B cell (primary cell): ENCODE measurements around the gene TBX4. TPM values are rescaled to one million over a fixed set of nuclear protein-coding genes. Genes with fewer than 3 reads are reported as not detected.

Source experiments
- ATAC-seq: fragments of 200-7000 bp; cut with Tn5 transposase; one replicate; pipeline ENCODE4 v1.10.0; 2021; ENCODE audit warnings: low read depth, mild to moderate bottlenecking, moderate number of reproducible peaks, moderate library complexity
- CTCF ChIA-PET: fragments of 350-600 bp; sonication (Branson Sonifier 250); formaldehyde crosslinking; loops from one replicate; lab custom pipeline; 2021; ENCODE audit warnings: antibody characterized with exemption, inconsistent platforms; lab: Charles Lee
- POLR2A ChIA-PET: fragments of 350-600 bp; sonication (Branson Sonifier 250); formaldehyde crosslinking; loops from one replicate; lab custom pipeline; 2021; ENCODE audit warnings: antibody characterized with exemption; lab: Charles Lee
- DNase-seq: peaks from one replicate; pipeline ENCODE4 v3.0.0; 2013
- H2AFZ ChIP-seq: 2 replicates; pipeline ENCODE4 v1.6.1; 2012; ENCODE audit warnings: mild to moderate bottlenecking, low read depth, low read length; ENCODE audit not compliant: insufficient read depth, poor library complexity, severe bottlenecking
- H3K27ac ChIP-seq, 2 donors: 1 replicate in 1 of 2; 2 replicates in 1 of 2; pipeline ENCODE4 v1.5.1; 2012 to 2013; ENCODE audit warnings: low read length in 2 of 2, mild to moderate bottlenecking in 2 of 2, moderate library complexity in 1 of 2
- H3K27me3 ChIP-seq, 4 experiments: fragments of 200-600 bp in 1 of 4; sonication (generic) in 1 of 4; replicated peaks in 1 of 4; 1 replicate in 2 of 4; 2 replicates in 2 of 4; pipeline versions ENCODE4 v1.6.1 to v1.7.0; 2013 to 2016; ENCODE audit warnings: low read length in 3 of 4, mild to moderate bottlenecking in 2 of 4, mixed read lengths in 1 of 4, moderate library complexity in 1 of 4; ENCODE audit not compliant: insufficient read depth in 4 of 4, control insufficient read depth in 3 of 4; ENCODE audit errors: control extremely low read depth in 1 of 4
- H3K36me3 ChIP-seq, 2 experiments: replicated peaks in 1 of 2; 1 replicate in 1 of 2; 2 replicates in 1 of 2; pipeline versions ENCODE4 v1.6.1 to v1.7.1; 2013; ENCODE audit warnings: low read length in 1 of 2; ENCODE audit not compliant: insufficient read depth in 2 of 2, control insufficient read depth in 1 of 2; ENCODE audit errors: control extremely low read depth in 1 of 2, extremely low read depth in 1 of 2
- H3K4me1 ChIP-seq, 2 donors: fragments of 200-600 bp in 1 of 2; sonication (generic) in 1 of 2; 1 replicate in 1 of 2; 2 replicates in 1 of 2; pipeline versions ENCODE4 v1.5.1 to v1.6.1; 2013 to 2017; ENCODE audit warnings: low read length in 2 of 2; ENCODE audit not compliant: control insufficient read depth in 2 of 2, insufficient read depth in 2 of 2
- H3K4me2 ChIP-seq: replicated peaks from 2 replicates; pipeline ENCODE3; 2012; ENCODE audit warnings: mild to moderate bottlenecking, low read depth, low read length; ENCODE audit not compliant: poor library complexity, severe bottlenecking
- H3K4me3 ChIP-seq, 5 experiments: fragments of 200-600 bp in 1 of 5; sonication (generic) in 1 of 5; 1 replicate in 3 of 5; 2 replicates in 2 of 5; pipeline versions ENCODE4 v1.5.1 to v1.7.0; 2011 to 2016; ENCODE audit warnings: low read length in 4 of 5, mild to moderate bottlenecking in 4 of 5, low read depth in 2 of 5, control low read depth in 1 of 5, moderate library complexity in 1 of 5; ENCODE audit not compliant: insufficient read depth in 1 of 5; ENCODE audit errors: control extremely low read depth in 1 of 5, extremely low read depth in 1 of 5
- H3K79me2 ChIP-seq: fragments of 200-600 bp; sonication (generic); one replicate; pipeline ENCODE4 v1.6.0; 2016; ENCODE audit warnings: low read length; ENCODE audit not compliant: control insufficient read depth, insufficient read depth
- H3K9ac ChIP-seq: fragments of 200-600 bp; sonication (generic); 2 replicates; pipeline ENCODE4 v1.6.1; 2017; ENCODE audit warnings: mild to moderate bottlenecking, low read length, moderate library complexity
- H3K9me3 ChIP-seq, 3 donors: one replicate each; pipeline versions ENCODE4 v1.6.1 to v1.7.1; 2013; ENCODE audit warnings: low read length in 2 of 3; ENCODE audit not compliant: control insufficient read depth in 2 of 3, insufficient read depth in 1 of 3; ENCODE audit errors: control extremely low read depth in 1 of 3
- H4K20me1 ChIP-seq: 2 replicates; pipeline ENCODE4 v1.6.0; 2012; ENCODE audit warnings: mild to moderate bottlenecking, low read length; ENCODE audit not compliant: insufficient read depth, control insufficient read depth, poor library complexity, severe bottlenecking
- H3K27ac Mint-ChIP-seq: one replicate; pipeline ENCODE4 v1.8.0; 2021; ENCODE audit warnings: mixed read lengths
- H3K27me3 Mint-ChIP-seq: one replicate; pipeline ENCODE4 v1.8.0; 2021; ENCODE audit warnings: mixed read lengths
- H3K4me1 Mint-ChIP-seq: one replicate; pipeline ENCODE4 v1.8.0; 2021; ENCODE audit warnings: mixed read lengths
- H3K4me3 Mint-ChIP-seq: one replicate; pipeline ENCODE4 v1.8.0; 2021; ENCODE audit warnings: mixed read lengths
- H3K9me3 Mint-ChIP-seq: one replicate; pipeline ENCODE4 v1.8.0; 2022; ENCODE audit warnings: mixed read lengths; ENCODE audit not compliant: insufficient read depth
- EZH2 ChIP-seq: IDR thresholded peaks from 2 replicates; pipeline ENCODE4 v1.6.1; 2012; ENCODE audit warnings: borderline replicate concordance, low read depth, mild to moderate bottlenecking, moderate library complexity, low read length; ENCODE audit not compliant: insufficient read depth, poor library complexity, severe bottlenecking
- WGBS: methylation state at CpG from one replicate; pipeline ENCODE4 v1.1.5; 2013; ENCODE audit warnings: missing lambda C conversion rate; ENCODE audit not compliant: insufficient coverage; 5-methylcytosine and 5-hydroxymethylcytosine counted together
- intact Hi-C: fragments of 100-400 bp; cut with micrococcal nuclease; formaldehyde crosslinking; loops from one replicate; pipeline ENCODE4 v1.10.0; 2022
- polyA plus RNA-seq: library from polyadenylated mRNA; depleted of rRNA; stranded (reverse); fragments of >200 nt; gene quantifications from 2 replicates; pipeline ENCODE4 v1.2.3, GENCODE V29; 2012
- total RNA-seq, 2 donors: library from RNA; stranded (reverse); fragments of 120-200 nt in 1 of 2; gene quantifications; 1 replicate in 1 of 2; 2 replicates in 1 of 2; pipeline versions ENCODE4 v1.2.3 to v1.2.4, GENCODE V29; 2013 to 2022
- TF ChIP-seq, protein P1 (sequence below): fragments of 200-600 bp; IDR thresholded peaks from one replicate; pipeline ENCODE4 v1.8.0; 2022; ENCODE audit warnings: antibody characterized with exemption, mild to moderate bottlenecking

TBX4 gene
- total and polyA plus RNA-seq, 2 donors (not counting 1 experiment from before 2014, with no cell fraction given): not detected

DNA sequence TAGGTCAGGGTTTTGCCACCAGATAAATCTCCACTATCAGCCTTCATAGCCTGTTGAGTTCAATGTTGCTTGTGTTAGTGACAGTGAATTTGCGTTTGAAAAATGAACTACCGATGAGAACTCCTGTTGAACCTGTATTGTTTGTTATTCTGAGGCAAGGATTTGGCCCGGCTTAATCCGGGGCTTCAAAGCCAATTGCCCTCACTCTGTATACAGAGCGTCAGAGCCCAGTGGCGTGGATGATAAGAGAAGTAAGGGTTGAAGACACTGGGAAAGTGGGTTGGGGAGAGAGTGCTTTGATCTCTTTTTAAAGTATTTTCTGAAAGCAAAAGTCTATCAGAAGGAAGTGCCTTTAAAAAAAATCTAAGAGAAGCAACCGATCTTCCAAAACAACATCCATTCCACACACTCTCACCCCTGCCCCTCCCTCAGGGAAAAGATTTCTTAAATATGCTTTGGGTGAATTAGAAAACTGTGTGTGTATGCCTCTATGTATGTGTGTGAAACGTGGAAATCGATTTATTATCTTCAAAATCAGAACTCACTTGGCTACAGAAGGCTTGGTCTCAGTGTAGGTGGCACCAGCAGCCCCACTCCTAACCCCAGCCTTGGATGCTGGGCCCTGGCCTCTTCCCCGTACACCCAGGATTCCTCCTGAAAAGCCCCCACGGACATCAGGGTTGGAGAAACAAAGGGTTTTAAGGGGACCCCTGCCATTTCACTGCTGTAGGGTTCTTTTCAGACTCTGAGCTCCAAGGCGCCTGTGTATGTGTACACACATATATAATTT, 8.8 kb downstream of the TBX4 start:
- Histone ChIP-seq H4K20me1 (no peaks in the 10 kb centered on the region), H3K27me3 (peaks cover 0 to 70% (median 36%) of the 10 kb centered on the region in 4 experiments), H2AFZ (no peak overlapping the region), H3K4me1 (peaks cover 25 to 33% of the 10 kb centered on the region in 2 donors), H3K9me3 (peaks cover 0 to 12% (median 0%) of the 10 kb centered on the region in 3 donors), H3K79me2 (no peaks in the 10 kb centered on the region), H3K9ac (no peak overlapping the region), H3K4me2 (no peak overlapping the region), H3K36me3 (no peaks in the 10 kb centered on the region), H3K4me3 (no peak overlapping the region), H3K27ac (no peak overlapping the region)
- Mint-ChIP-seq H3K4me1 (peaks cover 30% of the 10 kb centered on the region), H3K27ac (no peak overlapping the region), H3K27me3 (peaks cover 77% of the 10 kb centered on the region), H3K9me3 (no peaks in the 10 kb centered on the region), H3K4me3 (no peak overlapping the region)
- ChIA-PET CTCF (no interaction called here), POLR2A (no interaction called here)
- intact Hi-C loops: no loop called here
- no peak for DNase-seq
- no peak for ATAC-seq
- WGBS: 15% methylated on average over 5 of the region's 12 CpGs
- TF ChIP-seq EZH2: no peak
- TF ChIP-seq, protein P1, sequence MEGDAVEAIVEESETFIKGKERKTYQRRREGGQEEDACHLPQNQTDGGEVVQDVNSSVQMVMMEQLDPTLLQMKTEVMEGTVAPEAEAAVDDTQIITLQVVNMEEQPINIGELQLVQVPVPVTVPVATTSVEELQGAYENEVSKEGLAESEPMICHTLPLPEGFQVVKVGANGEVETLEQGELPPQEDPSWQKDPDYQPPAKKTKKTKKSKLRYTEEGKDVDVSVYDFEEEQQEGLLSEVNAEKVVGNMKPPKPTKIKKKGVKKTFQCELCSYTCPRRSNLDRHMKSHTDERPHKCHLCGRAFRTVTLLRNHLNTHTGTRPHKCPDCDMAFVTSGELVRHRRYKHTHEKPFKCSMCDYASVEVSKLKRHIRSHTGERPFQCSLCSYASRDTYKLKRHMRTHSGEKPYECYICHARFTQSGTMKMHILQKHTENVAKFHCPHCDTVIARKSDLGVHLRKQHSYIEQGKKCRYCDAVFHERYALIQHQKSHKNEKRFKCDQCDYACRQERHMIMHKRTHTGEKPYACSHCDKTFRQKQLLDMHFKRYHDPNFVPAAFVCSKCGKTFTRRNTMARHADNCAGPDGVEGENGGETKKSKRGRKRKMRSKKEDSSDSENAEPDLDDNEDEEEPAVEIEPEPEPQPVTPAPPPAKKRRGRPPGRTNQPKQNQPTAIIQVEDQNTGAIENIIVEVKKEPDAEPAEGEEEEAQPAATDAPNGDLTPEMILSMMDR: no peak

DNA sequence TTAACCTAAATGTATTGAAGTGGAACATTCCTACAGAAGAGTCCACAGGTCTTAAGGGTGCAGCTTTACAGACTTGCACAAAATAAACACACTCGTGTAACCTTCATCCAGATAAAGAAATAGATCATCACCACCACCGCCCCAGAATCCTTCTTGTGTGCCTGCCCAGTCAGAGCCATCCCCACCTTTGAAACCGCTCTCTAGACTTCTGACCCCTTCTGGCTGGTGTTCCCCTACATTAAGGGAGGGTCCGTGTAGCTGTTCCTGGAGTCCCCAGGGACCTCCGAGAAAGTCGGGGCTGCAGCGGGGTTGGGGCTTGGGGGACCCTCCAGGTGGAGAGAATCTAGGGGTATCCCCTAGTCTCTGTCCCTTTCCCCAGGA, 9.4 kb downstream of the TBX4 start:
- Histone ChIP-seq H3K27ac (no peak overlapping the region), H3K36me3 (no peaks in the 10 kb centered on the region), H4K20me1 (no peaks in the 10 kb centered on the region), H3K4me2 (peak overlapping the region; percentile 57), H3K27me3 (peaks cover 0 to 66% (median 34%) of the 10 kb centered on the region in 4 experiments), H3K79me2 (no peaks in the 10 kb centered on the region), H3K9me3 (peaks cover 0 to 8% (median 0%) of the 10 kb centered on the region in 3 donors), H3K4me3 (no peak overlapping the region), H3K9ac (no peak overlapping the region), H3K4me1 (peaks cover 24 to 30% of the 10 kb centered on the region in 2 donors), H2AFZ (no peak overlapping the region)
- TF ChIP-seq EZH2: no peak
- TF ChIP-seq, protein P1: no peak
- H3K4me3 Mint-ChIP-seq: no peak overlapping the region
- 6% methylated on average over 4 of the region's 7 CpGs for WGBS
- no peak overlapping the region for H3K27ac Mint-ChIP-seq
- no peak for DNase-seq
- POLR2A ChIA-PET: no interaction called here
- H3K9me3 Mint-ChIP-seq: no peaks in the 10 kb centered on the region
- CTCF ChIA-PET: interaction anchor here (1.1 kb wide), 1 partner anchor 49 kb away, joined by 5 read pairs; no protein-coding TSS in a partner anchor
- ATAC-seq: no peak
- intact Hi-C loops: no loop called here
- peaks cover 80% of the 10 kb centered on the region for H3K27me3 Mint-ChIP-seq
- H3K4me1 Mint-ChIP-seq: peaks cover 30% of the 10 kb centered on the region
